Prostate gland (tissue), 2 donors: Measurements from ENCODE around the gene PSMB3.

ENCODE experiments used
- POLR2A ChIP-seq: fragments of 450-650 bp; IDR thresholded peaks from one replicate; pipeline ENCODE4 v1.6.1; 2016; ENCODE audit warnings: antibody characterized with exemption, mild to moderate bottlenecking
- POLR2AphosphoS5 ChIP-seq: sonication (generic); formaldehyde crosslinking; IDR thresholded peaks from one replicate; pipeline ENCODE4 v1.6.1; 2017; ENCODE audit warnings: antibody characterized with exemption
- TF ChIP-seq, protein P1 (sequence below), 4 experiments: fragments of 200-600 bp in 2 of 4; fragments of 450-650 bp in 2 of 4; sonication (generic) in 2 of 4; IDR thresholded peaks; 1 replicate in 3 of 4; 2 replicates in 1 of 4; pipeline ENCODE4 v1.5.1; 2016 to 2019; ENCODE audit warnings: antibody characterized with exemption in 4 of 4, mild to moderate bottlenecking in 2 of 4, moderate library complexity in 2 of 4

DNA sequence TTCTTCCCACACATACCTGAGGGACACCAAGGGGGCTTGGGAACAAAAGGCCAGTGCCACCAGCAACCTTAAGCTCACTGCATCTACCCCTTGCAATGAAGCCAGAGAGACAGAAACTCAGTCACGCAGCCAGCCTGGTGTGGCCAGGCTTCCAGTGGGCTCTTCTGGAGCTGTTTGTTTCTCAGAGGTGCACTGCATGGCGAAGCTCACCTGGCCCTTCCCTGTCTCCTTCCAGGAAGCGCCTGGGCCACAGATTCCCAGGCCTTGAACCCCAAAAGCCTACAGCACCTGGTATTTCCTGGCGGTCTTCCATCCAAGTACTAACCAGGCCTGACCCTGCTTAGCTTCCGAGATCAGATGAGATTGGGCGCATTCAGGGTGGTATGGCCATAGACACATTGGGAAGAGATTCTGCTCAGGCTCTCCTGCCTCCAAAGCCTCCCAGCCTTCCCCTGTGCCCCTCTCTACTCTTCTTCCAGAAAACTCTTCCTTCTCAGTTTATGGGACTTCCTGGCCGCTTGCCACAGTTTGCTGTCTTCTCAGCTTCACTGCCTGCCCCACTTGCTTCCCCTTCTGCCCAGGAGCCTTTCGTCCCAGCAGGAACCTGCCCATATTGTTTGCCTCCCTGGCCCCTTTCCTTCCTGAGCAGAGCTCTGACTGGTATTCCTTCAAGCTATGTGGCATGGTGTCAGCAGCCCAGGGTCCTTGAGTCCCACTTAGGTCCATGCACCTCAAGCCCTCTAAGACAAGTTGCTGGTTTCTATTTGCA lies 20.8 kb upstream of the PSMB3 start:
- TF ChIP-seq, protein P1, sequence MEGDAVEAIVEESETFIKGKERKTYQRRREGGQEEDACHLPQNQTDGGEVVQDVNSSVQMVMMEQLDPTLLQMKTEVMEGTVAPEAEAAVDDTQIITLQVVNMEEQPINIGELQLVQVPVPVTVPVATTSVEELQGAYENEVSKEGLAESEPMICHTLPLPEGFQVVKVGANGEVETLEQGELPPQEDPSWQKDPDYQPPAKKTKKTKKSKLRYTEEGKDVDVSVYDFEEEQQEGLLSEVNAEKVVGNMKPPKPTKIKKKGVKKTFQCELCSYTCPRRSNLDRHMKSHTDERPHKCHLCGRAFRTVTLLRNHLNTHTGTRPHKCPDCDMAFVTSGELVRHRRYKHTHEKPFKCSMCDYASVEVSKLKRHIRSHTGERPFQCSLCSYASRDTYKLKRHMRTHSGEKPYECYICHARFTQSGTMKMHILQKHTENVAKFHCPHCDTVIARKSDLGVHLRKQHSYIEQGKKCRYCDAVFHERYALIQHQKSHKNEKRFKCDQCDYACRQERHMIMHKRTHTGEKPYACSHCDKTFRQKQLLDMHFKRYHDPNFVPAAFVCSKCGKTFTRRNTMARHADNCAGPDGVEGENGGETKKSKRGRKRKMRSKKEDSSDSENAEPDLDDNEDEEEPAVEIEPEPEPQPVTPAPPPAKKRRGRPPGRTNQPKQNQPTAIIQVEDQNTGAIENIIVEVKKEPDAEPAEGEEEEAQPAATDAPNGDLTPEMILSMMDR (IDR thresholded peaks at IDR 0.05): no peak
- TF ChIP-seq POLR2A (no peak), POLR2AphosphoS5 (no peak)
